GM21723 (cell line): ENCODE data around the gene CDC42BPB.

Source experiments
- ATAC-seq: cut with Tn5 transposase; IDR thresholded peaks from one replicate; pipeline ENCODE4 v1.9.1; 2021; ENCODE audit warnings: mild to moderate bottlenecking, moderate library complexity; ENCODE audit not compliant: unreplicated experiment

The CDC42BPB gene

GRCh38 chr14:102968306-102968705 is 89.0 kb downstream of the CDC42BPB start:
- no peak for ATAC-seq

GRCh38 chr14:102967506-102967795 is 89.9 kb downstream of the CDC42BPB start:
- no peak for ATAC-seq

DNA sequence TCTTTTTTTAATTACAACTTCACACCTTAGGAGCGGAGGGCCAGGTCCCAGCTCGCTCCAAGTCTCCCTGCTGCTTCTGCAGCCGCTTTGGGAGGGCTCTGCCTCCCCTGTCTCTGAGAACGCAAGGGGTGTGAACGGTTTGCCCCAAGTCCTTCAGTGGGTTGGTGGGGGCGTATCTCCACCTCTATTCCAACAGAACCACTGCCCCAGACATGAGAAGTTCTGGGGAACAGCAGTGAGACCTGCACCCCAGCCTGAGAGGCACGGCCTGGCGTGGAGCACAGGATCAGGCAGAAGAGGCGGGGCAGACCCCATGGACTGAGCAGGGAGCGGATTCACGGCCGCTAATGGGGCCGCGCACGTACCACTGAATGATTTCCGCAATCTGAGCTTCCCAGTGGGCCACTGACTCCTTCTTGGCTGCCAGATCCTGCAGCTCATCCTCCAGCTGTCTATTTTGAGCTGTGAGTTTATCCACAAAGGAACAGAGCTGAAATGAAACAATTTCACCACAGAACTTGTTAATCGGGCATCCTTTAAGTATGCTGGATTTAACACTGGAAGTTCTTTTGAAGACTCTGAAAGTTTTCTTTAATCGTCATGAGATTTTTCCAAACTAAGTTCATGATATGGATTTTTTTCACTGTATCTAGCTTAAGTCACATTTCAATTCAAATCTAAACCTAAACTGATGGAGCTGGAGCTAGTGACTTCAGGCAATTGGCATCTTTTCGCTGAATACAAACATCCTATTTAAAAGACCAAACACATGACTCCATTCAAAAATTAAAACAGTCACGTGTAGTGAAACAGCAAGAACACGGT is 90.5 kb downstream of the CDC42BPB start:
- ATAC-seq: no peak

DNA sequence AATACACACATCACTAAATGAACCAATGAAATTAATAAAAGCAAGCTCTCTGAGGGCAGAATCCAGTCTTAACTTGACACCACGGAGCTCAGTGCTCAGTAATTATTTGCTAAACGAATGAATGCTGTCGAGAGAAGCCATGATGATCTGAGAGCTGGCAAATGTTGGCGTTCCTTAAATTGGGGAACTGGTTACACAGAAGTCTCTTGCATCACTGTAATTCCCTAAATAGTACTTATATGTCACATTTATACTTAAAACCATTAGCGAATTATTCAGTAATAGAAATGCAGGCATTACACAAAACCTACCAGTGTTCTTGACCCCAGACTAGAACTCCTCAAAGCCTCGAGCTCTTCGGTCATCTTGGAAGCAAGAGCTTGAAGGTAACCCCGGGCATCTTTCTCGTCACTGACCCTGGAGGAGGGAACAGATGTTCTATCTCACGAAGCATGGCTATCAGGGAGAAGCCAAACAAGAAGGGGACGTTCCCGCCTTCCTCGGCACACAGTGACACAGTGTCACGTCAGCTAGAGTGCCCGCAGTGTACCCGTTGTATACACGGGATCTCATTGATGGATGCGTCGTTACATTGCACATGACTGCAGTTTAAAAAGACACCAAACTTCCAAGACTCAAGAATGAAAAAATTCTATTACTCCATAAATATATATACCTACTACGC is 91.2 kb downstream of the CDC42BPB start:
- no peak for ATAC-seq

GRCh38 chr14:102965282-102965681 is 92.1 kb downstream of the CDC42BPB start:
- ATAC-seq: no peak

- ATAC-seq: no peak
Measured at GRCh38 chr14:102964152-102964730, 93.1 kb downstream of the CDC42BPB start.

DNA sequence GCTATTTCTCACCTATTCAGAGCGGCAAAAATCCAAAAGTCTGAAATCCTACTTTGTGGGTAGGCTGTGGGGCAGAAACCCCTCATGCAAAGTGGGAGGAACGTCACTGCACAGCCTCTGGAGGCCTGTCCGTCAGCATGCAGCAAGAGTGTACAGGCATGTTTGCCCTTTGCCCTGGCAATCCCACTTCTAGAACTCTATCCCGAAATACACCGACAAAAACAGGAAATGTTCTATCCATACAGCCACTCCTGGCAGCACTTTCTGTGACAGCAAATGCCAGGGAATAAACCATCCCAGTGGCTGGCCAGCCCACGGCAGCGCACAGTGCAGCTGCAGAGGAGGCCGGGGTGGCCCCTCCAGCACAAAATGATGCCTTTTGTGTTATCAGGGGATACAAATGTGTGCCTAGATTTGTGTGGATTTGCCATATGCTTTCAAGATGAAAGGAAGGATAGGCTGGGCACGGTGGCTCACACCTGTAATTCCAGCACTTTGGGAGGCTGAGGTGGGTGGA is 95.2 kb downstream of the CDC42BPB start:
- ATAC-seq: no peak

DNA sequence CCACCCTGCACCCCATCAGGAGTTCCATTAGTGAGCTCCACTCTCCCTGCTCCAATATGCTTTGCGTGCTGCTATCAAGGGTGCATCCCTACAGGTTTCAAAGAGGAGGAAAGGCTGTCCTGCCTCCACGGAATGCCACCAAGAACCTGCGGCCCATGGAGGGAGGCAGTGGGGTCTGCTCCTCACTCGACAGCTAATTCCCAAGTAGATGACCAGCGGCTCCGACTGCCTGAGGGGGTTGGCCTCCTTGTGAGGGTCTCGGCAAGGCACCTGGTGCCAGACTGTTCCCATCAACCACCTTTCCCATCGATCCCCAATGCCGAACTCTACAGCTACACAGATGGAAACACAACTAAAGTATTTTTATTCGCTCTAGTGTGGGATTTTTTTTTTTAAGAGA is 98.9 kb downstream of the CDC42BPB start:
- no peak for ATAC-seq

GRCh38 chr14:102957222-102957621 is 100.1 kb downstream of the CDC42BPB start:
- ATAC-seq: no peak

- ATAC-seq: no peak
Measured at GRCh38 chr14:102955636-102956408, 101.5 kb downstream of the CDC42BPB start.

- no peak for ATAC-seq
Measured at GRCh38 chr14:102954081-102954789, 103.1 kb downstream of the CDC42BPB start.

GRCh38 chr14:102953100-102953499 is 104.2 kb downstream of the CDC42BPB start:
- no peak for ATAC-seq

GRCh38 chr14:102952276-102952675 is 105.1 kb downstream of the CDC42BPB start:
- ATAC-seq: no peak

DNA sequence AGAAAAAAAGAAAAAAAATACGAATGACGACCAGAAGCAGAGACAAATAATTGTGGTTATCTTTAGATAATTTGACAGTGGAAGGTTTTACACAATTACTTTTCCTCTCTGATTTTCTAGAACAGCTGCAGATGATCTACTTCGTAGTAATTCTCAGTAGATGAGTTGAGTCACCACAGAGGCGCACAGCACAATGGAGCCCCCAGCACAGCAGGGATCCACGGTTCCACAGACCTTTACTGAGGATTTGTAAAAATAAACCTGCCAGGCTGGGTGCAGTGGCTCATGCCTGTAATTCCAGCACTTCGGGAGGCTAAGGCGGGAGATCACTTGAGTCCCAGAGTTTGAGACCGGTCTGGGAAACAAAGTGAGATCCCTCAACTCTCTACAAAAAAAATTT is 105.5 kb downstream of the CDC42BPB start:
- ATAC-seq: no peak

GRCh38 chr14:102951034-102951433 is 106.3 kb downstream of the CDC42BPB start:
- no peak for ATAC-seq

DNA sequence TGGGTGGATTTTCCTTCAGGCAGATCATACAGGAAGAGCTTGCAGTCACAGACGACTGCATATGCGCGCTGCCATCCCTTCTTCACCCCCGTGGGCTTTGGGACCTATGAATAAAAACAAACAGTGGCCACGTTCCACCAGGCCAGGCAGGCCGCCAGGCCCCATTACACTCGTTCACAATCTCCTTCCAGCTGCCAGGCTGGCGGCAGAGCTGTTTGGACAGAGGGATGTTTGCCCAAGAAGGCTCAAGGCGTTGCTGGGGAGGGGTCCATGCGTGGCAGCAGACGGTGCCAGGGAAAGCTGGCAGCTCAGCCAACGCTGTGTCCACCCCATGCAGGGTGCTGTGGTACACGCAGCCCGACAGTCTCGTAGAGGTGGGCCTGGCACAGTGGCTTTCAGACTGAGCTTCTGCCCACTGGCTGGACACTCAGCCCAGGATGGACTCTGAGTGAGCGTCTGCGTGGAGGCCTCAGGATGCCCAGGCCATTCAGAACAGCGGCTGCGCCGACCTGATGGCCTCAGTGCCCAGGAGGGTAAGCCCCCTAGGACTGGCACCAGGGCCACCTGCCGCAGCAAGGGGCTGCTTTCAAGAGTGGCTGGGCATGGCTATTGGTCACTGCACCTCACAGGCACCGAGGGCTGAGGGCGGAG is 107.4 kb downstream of the CDC42BPB start:
- ATAC-seq: no peak

DNA sequence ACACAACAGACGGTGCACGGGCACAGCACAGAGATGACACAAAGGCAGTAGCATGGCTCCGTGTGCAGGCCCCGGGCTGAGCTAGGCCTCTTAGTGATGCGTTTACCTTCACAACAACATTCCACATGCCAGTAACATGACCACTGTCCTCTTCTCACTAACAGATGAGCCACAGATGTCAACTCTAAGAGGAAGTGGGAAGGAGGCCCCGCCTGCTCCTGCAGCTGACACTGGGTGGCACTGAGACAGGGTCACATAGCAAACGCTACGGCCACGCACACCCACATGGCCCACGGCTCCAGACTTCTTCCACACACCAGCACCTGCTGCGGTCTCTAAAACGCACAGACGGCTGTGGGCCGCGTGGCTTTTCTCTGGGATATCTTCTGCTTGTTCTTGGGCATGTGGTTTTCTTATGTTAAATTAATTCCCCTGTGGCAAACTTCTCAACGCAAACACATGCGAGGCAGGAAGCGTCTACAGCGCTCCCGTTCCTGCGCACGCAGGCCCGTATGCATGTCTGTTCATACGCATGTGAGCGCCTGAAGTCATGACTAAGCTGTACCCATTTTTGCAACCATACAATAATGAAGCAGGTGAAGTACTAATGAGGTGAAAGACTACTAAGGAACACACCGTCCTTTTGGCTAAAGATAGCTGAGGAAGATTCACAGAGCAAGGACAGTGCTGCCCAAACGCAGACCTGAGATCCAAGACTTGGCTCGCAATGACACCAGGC is 108.1 kb downstream of the CDC42BPB start:
- ATAC-seq: no peak

DNA sequence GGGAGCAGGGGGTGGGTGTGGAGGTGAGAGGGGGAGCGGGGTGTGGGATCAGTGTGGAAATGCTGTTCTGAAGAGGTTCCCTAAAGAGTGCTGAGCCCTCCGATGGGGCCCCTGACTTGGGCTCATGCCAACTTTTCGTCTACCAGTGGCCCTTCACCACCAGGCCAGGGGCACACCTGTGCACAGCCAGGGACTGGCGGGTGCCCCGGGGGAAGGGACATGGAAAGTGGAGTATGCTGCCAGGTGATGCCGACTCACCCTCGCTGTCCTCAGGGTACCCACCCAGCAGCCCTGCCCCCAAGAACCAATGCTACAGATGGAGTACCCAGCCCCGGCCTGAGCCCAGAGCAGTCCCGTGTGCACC is 108.7 kb downstream of the CDC42BPB start:
- no peak for ATAC-seq

- no peak for ATAC-seq
Measured at GRCh38 chr14:102947321-102948103, 109.8 kb downstream of the CDC42BPB start.
